ENCODE results near the gene APEX1.
"Not testable (repeated sequence)": the region's sequence is repeated elsewhere in the genome, so short reads cannot be mapped to it uniquely, and the experiment has no call there.

Gene APEX1

GRCh38 chr14:20438664-20439063 is 16.4 kb upstream of the APEX1 start:
- no peak overlapping the region for H3K27ac ChIP-seq (ENCODE audit: low read length)
- H3K27me3 ChIP-seq (ENCODE audit: control insufficient read depth, insufficient read depth, low read length): no peaks in the 10 kb centered on the region
- H3K4me1 ChIP-seq (ENCODE audit: control insufficient read depth, low read depth, low read length): no peaks in the 10 kb centered on the region
- no peak overlapping the region for H3K4me3 ChIP-seq (ENCODE audit: low read length)
- no peaks in the 10 kb centered on the region for H3K9me3 ChIP-seq (ENCODE audit: control insufficient read depth, low read depth, low read length)
- H3K36me3 ChIP-seq (ENCODE audit: control insufficient read depth, low read depth, low read length): no peaks in the 10 kb centered on the region
- H3K9ac ChIP-seq (ENCODE audit: low read length): no peak overlapping the region

- Histone ChIP-seq H3K4me1 (ENCODE audit: control insufficient read depth, low read depth, low read length) (no peaks in the 10 kb centered on the region), H3K9ac (ENCODE audit: low read length) (no peak overlapping the region), H3K36me3 (ENCODE audit: control insufficient read depth, low read depth, low read length) (peaks cover 3% of the 10 kb centered on the region), H3K27me3 (ENCODE audit: control insufficient read depth, insufficient read depth, low read length) (no peaks in the 10 kb centered on the region), H3K27ac (ENCODE audit: low read length) (no peak overlapping the region), H3K9me3 (ENCODE audit: control insufficient read depth, low read depth, low read length) (no peaks in the 10 kb centered on the region), H3K4me3 (ENCODE audit: low read length) (no peak overlapping the region)
These were observed 14.6 kb upstream of the APEX1 start for GRCh38 chr14:20440465-20440864.

DNA sequence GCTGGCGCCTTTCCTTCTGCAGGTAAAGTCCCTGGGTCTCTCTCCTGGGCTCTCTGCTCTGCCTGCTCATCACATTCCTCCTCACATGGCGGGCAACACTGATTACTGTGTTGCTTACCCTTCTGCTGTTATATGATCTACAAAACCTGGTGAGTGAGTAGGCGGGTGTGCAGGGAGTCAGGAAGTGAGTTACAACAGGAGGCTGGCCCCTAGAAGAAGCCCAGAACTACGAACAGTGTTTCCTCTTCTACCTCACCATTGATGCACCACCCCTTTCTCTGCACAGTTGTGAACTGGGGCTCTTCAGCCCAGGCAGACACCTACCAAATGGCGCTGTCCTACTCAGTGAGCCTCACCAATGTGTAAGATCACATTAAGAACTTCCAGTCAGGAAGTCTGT is 14.1 kb upstream of the APEX1 start:
- Histone ChIP-seq H3K27ac (ENCODE audit: low read length) (no peak overlapping the region), H3K4me3 (ENCODE audit: low read length) (no peak overlapping the region), H3K36me3 (ENCODE audit: control insufficient read depth, low read depth, low read length) (peaks cover 8% of the 10 kb centered on the region), H3K9ac (ENCODE audit: low read length) (no peak overlapping the region), H3K27me3 (ENCODE audit: control insufficient read depth, insufficient read depth, low read length) (no peaks in the 10 kb centered on the region), H3K4me1 (ENCODE audit: control insufficient read depth, low read depth, low read length) (no peaks in the 10 kb centered on the region), H3K9me3 (ENCODE audit: control insufficient read depth, low read depth, low read length) (no peaks in the 10 kb centered on the region)

DNA sequence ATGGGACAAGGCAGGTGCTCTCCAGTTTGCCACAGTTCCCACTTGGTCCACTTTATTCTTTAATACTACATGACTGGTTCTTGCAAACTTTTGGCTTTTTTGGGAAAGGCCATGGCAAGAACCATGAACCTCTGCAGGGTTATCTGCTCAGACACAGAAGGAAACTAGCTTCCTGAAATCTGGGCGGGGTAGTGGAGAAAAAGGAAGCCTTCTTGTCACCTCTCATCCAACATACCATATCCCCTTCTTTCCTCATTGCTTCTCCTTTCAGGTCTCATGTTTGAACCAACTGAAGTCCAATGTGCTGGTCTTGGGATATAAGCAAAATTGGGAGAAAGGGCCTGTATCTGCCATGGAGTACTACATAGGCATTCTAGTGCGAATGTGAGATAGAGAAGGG is 13.6 kb upstream of the APEX1 start:
- no peaks in the 10 kb centered on the region for H3K27me3 ChIP-seq (ENCODE audit: control insufficient read depth, insufficient read depth, low read length)
- no peaks in the 10 kb centered on the region for H3K9me3 ChIP-seq (ENCODE audit: control insufficient read depth, low read depth, low read length)
- no peak overlapping the region for H3K9ac ChIP-seq (ENCODE audit: low read length)
- no peak overlapping the region for H3K4me3 ChIP-seq (ENCODE audit: low read length)
- peaks cover 13% of the 10 kb centered on the region for H3K36me3 ChIP-seq (ENCODE audit: control insufficient read depth, low read depth, low read length)
- H3K27ac ChIP-seq (ENCODE audit: low read length): no peak overlapping the region
- no peaks in the 10 kb centered on the region for H3K4me1 ChIP-seq (ENCODE audit: control insufficient read depth, low read depth, low read length)

GRCh38 chr14:20443650-20444049 is 11.4 kb upstream of the APEX1 start:
- peaks cover 35% of the 10 kb centered on the region for H3K36me3 ChIP-seq (ENCODE audit: control insufficient read depth, low read depth, low read length)
- H3K27me3 ChIP-seq (ENCODE audit: control insufficient read depth, insufficient read depth, low read length): not testable (repeated sequence)

GRCh38 chr14:20446889-20447288 is 8.1 kb upstream of the APEX1 start:
- H3K9me3 ChIP-seq (ENCODE audit: control insufficient read depth, low read depth, low read length): no peaks in the 10 kb centered on the region
- no peak overlapping the region for H3K4me3 ChIP-seq (ENCODE audit: low read length)
- no peak overlapping the region for H3K27ac ChIP-seq (ENCODE audit: low read length)
- H3K27me3 ChIP-seq (ENCODE audit: control insufficient read depth, insufficient read depth, low read length): no peaks in the 10 kb centered on the region
- peaks cover 64% of the 10 kb centered on the region for H3K36me3 ChIP-seq (ENCODE audit: control insufficient read depth, low read depth, low read length)
- no peaks in the 10 kb centered on the region for H3K4me1 ChIP-seq (ENCODE audit: control insufficient read depth, low read depth, low read length)
- H3K9ac ChIP-seq (ENCODE audit: low read length): no peak overlapping the region

More at GRCh38 chr14:20443650-20444049, 11.4 kb upstream of the APEX1 start:
- H3K9me3 ChIP-seq (ENCODE audit: control insufficient read depth, low read depth, low read length); H3K4me1 ChIP-seq (ENCODE audit: control insufficient read depth, low read depth, low read length); H3K9ac ChIP-seq (ENCODE audit: low read length); H3K4me3 ChIP-seq (ENCODE audit: low read length); H3K27ac ChIP-seq (ENCODE audit: low read length): not testable (repeated sequence)

DNA sequence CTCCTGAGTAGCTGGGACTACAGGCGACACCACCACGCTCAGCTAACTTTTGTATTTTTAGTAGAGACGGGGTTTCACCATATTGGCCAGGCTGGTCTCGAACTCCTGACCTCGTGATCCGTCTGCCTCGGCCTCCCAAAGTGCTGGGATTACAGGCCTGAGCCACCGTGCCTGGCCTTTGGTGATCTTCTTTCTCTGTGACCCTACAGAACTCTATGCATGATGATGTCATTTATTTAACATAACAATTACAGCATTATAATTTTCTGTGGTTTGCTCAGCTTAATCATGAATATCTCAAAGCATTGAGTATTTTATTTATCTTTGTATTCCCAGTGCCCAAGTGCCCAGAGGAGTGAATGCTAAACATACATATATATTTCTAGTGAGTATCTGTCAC is 2.2 kb upstream of the APEX1 start:
- peaks cover 61% of the 10 kb centered on the region for H3K36me3 ChIP-seq (ENCODE audit: control insufficient read depth, low read depth, low read length)
- H3K4me1 ChIP-seq (ENCODE audit: control insufficient read depth, low read depth, low read length); H3K4me3 ChIP-seq (ENCODE audit: low read length): not testable (repeated sequence)

DNA sequence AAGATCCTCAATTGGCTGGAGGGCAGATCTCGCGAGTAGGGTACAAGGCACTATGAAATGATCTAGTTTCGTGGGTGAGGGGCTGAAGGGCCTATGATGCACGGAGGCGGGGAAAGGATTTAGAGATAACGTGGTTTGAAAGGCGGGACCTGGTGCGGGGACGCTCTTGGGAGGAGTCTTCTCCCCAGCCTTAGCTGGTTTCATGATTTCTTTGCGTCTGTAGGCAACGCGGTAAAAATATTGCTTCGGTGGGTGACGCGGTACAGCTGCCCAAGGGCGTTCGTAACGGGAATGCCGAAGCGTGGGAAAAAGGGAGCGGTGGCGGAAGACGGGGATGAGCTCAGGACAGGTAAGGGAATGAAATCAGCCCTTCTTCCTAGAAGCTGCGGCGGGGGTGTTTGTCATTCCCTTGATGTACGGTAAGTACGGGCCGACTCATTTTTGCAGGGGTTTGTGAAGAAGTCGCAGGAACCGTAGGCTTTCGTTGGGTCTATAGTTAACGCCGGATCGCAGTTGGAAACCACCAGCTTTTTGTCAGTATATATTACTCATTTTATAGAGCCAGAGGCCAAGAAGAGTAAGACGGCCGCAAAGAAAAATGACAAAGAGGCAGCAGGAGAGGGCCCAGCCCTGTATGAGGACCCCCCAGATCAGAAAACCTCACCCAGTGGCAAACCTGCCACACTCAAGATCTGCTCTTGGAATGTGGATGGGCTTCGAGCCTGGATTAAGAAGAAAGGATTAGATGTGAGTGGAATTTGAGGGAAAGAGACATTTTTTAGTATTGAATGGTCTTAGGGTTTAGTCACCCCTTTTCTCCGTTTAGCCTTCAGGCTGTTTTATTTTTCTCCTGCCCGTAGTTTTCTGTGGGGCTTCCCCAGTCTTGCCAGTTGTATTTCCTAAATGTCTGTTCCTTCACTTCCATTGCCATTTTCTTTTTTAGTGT is 602 bp downstream of the APEX1 start:
- H3K27me3 ChIP-seq (ENCODE audit: control insufficient read depth, insufficient read depth, low read length): no peaks in the 10 kb centered on the region
- H3K4me1 ChIP-seq (ENCODE audit: control insufficient read depth, low read depth, low read length): peaks cover 7% of the 10 kb centered on the region
- peak overlapping the region; percentile 97 for H3K4me3 ChIP-seq (ENCODE audit: low read length)
- H3K27ac ChIP-seq (ENCODE audit: low read length): peak overlapping the region; percentile 97
- H3K9me3 ChIP-seq (ENCODE audit: control insufficient read depth, low read depth, low read length): no peaks in the 10 kb centered on the region
- peak overlapping the region; percentile 99 for H3K9ac ChIP-seq (ENCODE audit: low read length)
- H3K36me3 ChIP-seq (ENCODE audit: control insufficient read depth, low read depth, low read length): peaks cover 59% of the 10 kb centered on the region

More for the DNA sequence above, 2.2 kb upstream of the APEX1 start:
- H3K27me3 ChIP-seq (ENCODE audit: control insufficient read depth, insufficient read depth, low read length); H3K9ac ChIP-seq (ENCODE audit: low read length); H3K9me3 ChIP-seq (ENCODE audit: control insufficient read depth, low read depth, low read length); H3K27ac ChIP-seq (ENCODE audit: low read length): not testable (repeated sequence)

GRCh38 chr14:20456971-20457370 is 1.9 kb downstream of the APEX1 start:
- Histone ChIP-seq H3K27me3 (ENCODE audit: control insufficient read depth, insufficient read depth, low read length) (no peaks in the 10 kb centered on the region), H3K27ac (ENCODE audit: low read length) (no peak overlapping the region), H3K9me3 (ENCODE audit: control insufficient read depth, low read depth, low read length) (no peaks in the 10 kb centered on the region), H3K4me1 (ENCODE audit: control insufficient read depth, low read depth, low read length) (peaks cover 7% of the 10 kb centered on the region), H3K4me3 (ENCODE audit: low read length) (peak overlapping the region; percentile 97), H3K9ac (ENCODE audit: low read length) (no peak overlapping the region), H3K36me3 (ENCODE audit: control insufficient read depth, low read depth, low read length) (peaks cover 47% of the 10 kb centered on the region)

DNA sequence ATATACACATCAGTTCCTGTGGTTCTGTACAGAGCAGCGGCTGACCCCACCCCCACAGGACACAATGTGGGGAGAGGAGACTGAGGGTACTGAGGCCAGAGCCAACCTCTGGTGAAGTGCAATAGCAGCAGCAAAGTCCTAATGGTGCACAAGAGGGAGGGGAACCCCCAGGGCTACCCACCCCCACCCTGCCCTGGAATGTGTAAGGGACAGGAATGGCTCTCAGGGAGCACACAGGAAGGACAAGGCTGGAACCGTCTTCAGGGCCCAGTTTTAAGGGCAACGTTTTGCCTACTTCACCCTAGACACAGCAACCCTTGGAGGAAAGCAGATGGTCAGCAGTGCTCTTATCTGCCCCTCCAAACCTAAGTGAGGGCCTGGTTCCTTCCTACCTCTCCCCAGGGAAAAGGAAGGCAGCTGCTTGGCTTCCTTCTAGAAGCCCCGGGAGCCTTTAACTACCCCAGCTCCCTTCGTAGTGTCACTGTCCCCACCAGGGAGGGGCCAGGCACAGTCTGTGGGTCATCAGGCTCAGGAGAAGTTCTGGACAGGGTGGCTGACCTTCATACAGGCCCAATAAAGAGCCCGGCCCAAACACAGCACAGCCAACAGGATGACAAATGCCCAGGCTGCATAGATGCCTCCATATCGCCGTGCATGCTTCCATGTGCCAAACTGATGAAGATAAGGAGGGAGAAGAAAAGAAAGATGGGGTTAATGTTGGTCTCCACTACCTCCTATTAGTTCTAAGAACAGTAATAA is 3.2 kb downstream of the APEX1 start:
- no peaks in the 10 kb centered on the region for H3K9me3 ChIP-seq (ENCODE audit: control insufficient read depth, low read depth, low read length)
- no peak overlapping the region for H3K27ac ChIP-seq (ENCODE audit: low read length)
- H3K36me3 ChIP-seq (ENCODE audit: control insufficient read depth, low read depth, low read length): peaks cover 43% of the 10 kb centered on the region
- peaks cover 10% of the 10 kb centered on the region for H3K4me1 ChIP-seq (ENCODE audit: control insufficient read depth, low read depth, low read length)
- no peak overlapping the region for H3K9ac ChIP-seq (ENCODE audit: low read length)
- no peak overlapping the region for H3K4me3 ChIP-seq (ENCODE audit: low read length)
- H3K27me3 ChIP-seq (ENCODE audit: control insufficient read depth, insufficient read depth, low read length): no peaks in the 10 kb centered on the region

- H3K4me3 ChIP-seq (ENCODE audit: low read length): peak overlapping the region; percentile 94
- H3K9me3 ChIP-seq (ENCODE audit: control insufficient read depth, low read depth, low read length): no peaks in the 10 kb centered on the region
- peak overlapping the region; percentile 73 for H3K9ac ChIP-seq (ENCODE audit: low read length)
- H3K27me3 ChIP-seq (ENCODE audit: control insufficient read depth, insufficient read depth, low read length): no peaks in the 10 kb centered on the region
- H3K36me3 ChIP-seq (ENCODE audit: control insufficient read depth, low read depth, low read length): peaks cover 43% of the 10 kb centered on the region
- peaks cover 10% of the 10 kb centered on the region for H3K4me1 ChIP-seq (ENCODE audit: control insufficient read depth, low read depth, low read length)
- H3K27ac ChIP-seq (ENCODE audit: low read length): no peak overlapping the region
These were observed 5.6 kb downstream of the APEX1 start for GRCh38 chr14:20460458-20461224.
